GM06990 (cell line): ENCODE data around the gene TLR5.

Experiments used
- DNase-seq: peaks from one replicate; pipeline ENCODE4 v3.0.0-alpha.2; 2011; ENCODE audit not compliant: insufficient read length; ENCODE audit errors: extremely low read depth
- H3K27me3 ChIP-seq: replicated peaks from 2 replicates; pipeline ENCODE4 v1.6.0; 2011; ENCODE audit warnings: low read length; ENCODE audit not compliant: control insufficient read depth, insufficient read depth
- H3K36me3 ChIP-seq: 2 replicates; pipeline ENCODE4 v1.5.1; 2011; ENCODE audit warnings: low read length; ENCODE audit not compliant: control insufficient read depth, insufficient read depth
- H3K4me3 ChIP-seq: replicated peaks from 2 replicates; pipeline ENCODE4 v1.5.1; 2011; ENCODE audit warnings: low read depth, mild to moderate bottlenecking, control low read depth, low read length
- CTCF ChIP-seq: IDR thresholded peaks from 2 replicates; pipeline ENCODE4 v1.5.1; 2011; ENCODE audit warnings: low read length, control low read depth, mild to moderate bottlenecking, inconsistent platforms; ENCODE audit not compliant: insufficient read depth, poor library complexity, severe bottlenecking

The TLR5 gene

DNA sequence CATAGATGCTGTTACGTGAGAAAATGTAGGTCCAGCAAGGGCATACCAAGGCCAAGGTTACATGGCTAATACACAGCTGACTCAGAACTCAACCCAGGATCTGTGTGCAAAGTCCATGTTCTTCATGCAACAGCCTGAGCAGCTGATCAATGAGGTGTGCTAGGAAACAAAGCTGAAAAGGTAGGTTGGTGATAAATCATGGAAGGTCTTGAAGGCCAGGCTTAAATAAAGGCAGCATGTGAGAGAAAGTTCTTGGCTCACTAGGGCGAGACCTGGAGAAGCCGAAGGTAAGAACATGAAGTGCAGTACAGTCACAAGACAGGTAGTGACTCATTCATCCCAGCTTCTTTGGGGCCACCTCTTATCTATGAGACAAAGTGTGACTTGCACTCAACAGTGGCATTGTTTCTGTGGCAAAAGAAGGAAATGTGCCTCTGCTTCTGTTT is 33.4 kb downstream of the TLR5 start:
- H3K36me3 ChIP-seq, result no peaks in the 10 kb centered on the region
- TF ChIP-seq CTCF, result no peak
- H3K4me3 ChIP-seq, result no peak overlapping the region
- DNase-seq, result no peak
- no peaks in the 10 kb centered on the region; the same call in none of the 2 replicates for H3K27me3 ChIP-seq

DNA sequence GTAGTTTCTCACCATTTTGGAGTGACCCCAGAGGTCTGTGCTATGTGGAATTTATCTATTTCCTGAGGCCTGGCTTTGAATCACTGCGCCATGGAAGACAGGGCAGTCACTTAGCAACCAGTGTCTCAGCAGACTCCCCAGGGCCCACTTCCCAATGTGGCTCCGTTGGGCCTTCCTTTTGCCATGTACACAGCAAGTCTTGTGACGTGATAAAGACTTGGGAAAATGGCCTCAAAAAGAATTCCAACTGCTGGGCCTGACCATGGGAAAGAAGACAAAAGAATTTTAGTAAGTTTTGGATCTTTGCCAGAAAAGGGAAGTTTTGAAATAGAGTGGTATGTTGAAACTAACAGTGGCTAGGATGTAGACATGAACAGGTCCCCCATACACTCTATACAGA is 36.2 kb downstream of the TLR5 start:
- TF ChIP-seq CTCF, result no peak
- Histone ChIP-seq H3K27me3 (no peaks in the 10 kb centered on the region; the same call in 1 of the 2 replicates), H3K4me3 (no peak overlapping the region), H3K36me3 (no peaks in the 10 kb centered on the region)
- DNase-seq, result no peak

DNA sequence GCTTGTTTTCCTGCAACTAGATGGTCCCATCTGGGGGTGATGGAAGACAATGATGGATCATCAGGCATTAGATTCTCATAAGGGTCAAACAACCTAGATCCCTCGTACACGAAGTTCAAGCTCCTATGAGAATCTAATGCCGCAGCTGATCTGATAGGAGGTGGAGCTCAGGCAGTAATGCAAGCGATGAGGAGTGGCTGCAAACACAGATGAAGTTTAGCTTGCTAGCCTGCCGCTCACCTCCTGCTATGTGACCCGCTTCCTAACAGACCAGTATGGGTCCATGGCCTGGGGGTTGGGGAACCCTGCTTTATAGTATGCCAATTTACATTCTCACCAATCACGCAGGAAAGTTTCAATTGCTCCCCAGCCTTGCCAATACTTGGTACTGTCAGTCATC is 37.5 kb downstream of the TLR5 start:
- H3K36me3 ChIP-seq, result no peaks in the 10 kb centered on the region
- H3K4me3 ChIP-seq, result no peak overlapping the region
- TF ChIP-seq CTCF, result no peak
- DNase-seq, result no peak
- H3K27me3 ChIP-seq, result no peaks in the 10 kb centered on the region; the same call in 1 of the 2 replicates

DNA sequence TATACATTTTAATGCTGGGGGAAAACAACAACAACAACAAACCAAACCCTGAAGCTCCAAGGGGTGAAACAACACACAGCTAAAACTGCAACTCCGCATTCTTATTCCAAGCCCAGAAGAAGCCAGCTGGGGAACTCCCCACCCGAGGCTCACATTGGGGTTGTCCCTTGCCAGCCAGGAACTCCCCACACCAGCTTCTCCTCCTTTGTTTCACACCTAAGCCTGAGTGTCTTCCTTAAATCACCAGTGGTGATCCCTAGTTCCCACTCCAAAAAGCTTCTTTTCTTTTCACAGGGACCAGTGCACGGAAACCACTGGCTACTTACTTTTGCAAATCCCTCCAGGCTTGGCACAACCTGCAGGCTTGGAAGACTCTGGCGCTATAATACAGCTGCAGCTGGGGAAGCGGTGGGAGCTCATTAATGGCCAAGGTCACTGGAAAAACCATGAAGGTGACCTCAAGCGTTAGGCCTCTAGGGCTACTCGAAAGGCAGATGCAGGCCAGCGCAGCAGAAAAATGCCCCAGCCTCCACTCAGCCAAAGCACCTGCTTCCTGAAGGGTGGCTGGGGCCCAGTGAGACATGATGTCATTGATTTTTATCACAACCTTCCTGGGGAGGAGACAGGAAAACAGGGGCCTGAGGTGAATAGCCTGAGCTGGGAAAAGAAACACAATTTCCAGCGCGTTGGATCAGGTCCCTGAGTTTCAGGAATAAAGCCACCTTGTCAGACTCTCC is 40.1 kb downstream of the TLR5 start:
- no peaks in the 10 kb centered on the region for H3K36me3 ChIP-seq
- DNase-seq, result no peak
- H3K4me3 ChIP-seq, result no peak overlapping the region
- no peaks in the 10 kb centered on the region for H3K27me3 ChIP-seq
- no peak for TF ChIP-seq CTCF

DNA sequence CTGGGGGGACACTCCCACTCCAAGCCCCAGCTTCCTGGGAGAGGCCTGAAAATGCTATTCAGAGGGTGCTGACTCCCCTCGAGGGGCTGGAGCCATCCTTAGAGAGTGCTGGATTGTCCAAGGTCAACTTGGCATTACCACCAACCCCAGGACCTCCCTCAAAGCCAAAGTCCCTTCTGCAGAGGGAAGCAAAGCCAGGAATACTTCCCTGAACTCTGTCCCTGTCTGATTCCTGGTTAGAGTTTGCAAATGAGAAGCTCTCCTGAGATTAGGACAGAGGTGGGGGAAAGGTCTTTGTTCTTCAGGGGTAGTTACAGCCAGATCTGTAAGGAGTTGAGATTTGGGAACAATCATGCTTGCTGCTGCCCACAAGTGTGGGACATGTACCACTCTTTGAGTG is 45.3 kb downstream of the TLR5 start:
- TF ChIP-seq CTCF, result no peak
- H3K4me3 ChIP-seq, result no peak overlapping the region
- no peaks in the 10 kb centered on the region for H3K27me3 ChIP-seq
- no peak for DNase-seq
- H3K36me3 ChIP-seq, result no peaks in the 10 kb centered on the region
